Measurements from ENCODE around the gene TREML1. TPM values are rescaled to one million over a fixed set of nuclear protein-coding genes. Genes with fewer than 3 reads are reported as not detected.
A peak's percentile ranks its signal among the peaks of the same experiment; 100 is the strongest.

The TREML1 gene
- polyA plus RNA-seq, 4 donors = 0.07 to 0.16 TPM; not detected in 2

- Histone ChIP-seq H3K36me3 (ENCODE audit: control insufficient read depth in 3 of 3, insufficient read depth in 2 of 3, low read depth in 1 of 3, low read length in 3 of 3) (no peaks in the 10 kb centered on the region), H3K4me3 (ENCODE audit: low read depth in 1 of 3, low read length in 3 of 3) (no peak overlapping the region), H3K4me1 (ENCODE audit: control insufficient read depth in 3 of 3, insufficient read depth in 2 of 3, low read depth in 1 of 3, low read length in 2 of 3) (no peaks in the 10 kb centered on the region), H3K9me3 (ENCODE audit: control insufficient read depth in 2 of 2, insufficient read depth in 1 of 2, low read depth in 1 of 2, low read length in 1 of 2) (no peaks in the 10 kb centered on the region), H3K27ac (ENCODE audit: low read depth in 1 of 3, low read length in 2 of 3) (no peak overlapping the region), H3K27me3 (ENCODE audit: control insufficient read depth in 3 of 3, insufficient read depth in 3 of 3, low read length in 3 of 3) (peaks cover 0 to 14% (median 0%) of the 10 kb centered on the region in 3 donors)
- no peak for FAIRE-seq
- WGBS, 3 donors = 67 to 79% (median 68%) methylated on average over 2 of the region's 2 CpGs
- no peak for DNase-seq
Observed at GRCh38 chr6:41174610-41175009, 20.5 kb upstream of the TREML1 start.

GRCh38 chr6:41171908-41172307 lies 17.8 kb upstream of the TREML1 start:
- no peaks in the 10 kb centered on the region for H3K4me1 ChIP-seq (ENCODE audit: control insufficient read depth in 3 of 3, insufficient read depth in 2 of 3, low read depth in 1 of 3, low read length in 2 of 3)
- FAIRE-seq = no peak
- H3K4me3 ChIP-seq (ENCODE audit: low read depth in 1 of 3, low read length in 3 of 3) = no peak overlapping the region
- H3K9me3 ChIP-seq (ENCODE audit: control insufficient read depth in 2 of 2, insufficient read depth in 1 of 2, low read depth in 1 of 2, low read length in 1 of 2) = no peaks in the 10 kb centered on the region
- H3K27me3 ChIP-seq (ENCODE audit: control insufficient read depth in 3 of 3, insufficient read depth in 3 of 3, low read length in 3 of 3) = peaks cover 0 to 9% (median 0%) of the 10 kb centered on the region in 3 donors
- H3K36me3 ChIP-seq (ENCODE audit: control insufficient read depth in 3 of 3, insufficient read depth in 2 of 3, low read depth in 1 of 3, low read length in 3 of 3) = no peaks in the 10 kb centered on the region
- no peak for DNase-seq
- no peak overlapping the region for H3K27ac ChIP-seq (ENCODE audit: low read depth in 1 of 3, low read length in 2 of 3)
- WGBS, 3 donors = 34 to 57% (median 35%) methylated on average over 3 of the region's 3 CpGs

DNA sequence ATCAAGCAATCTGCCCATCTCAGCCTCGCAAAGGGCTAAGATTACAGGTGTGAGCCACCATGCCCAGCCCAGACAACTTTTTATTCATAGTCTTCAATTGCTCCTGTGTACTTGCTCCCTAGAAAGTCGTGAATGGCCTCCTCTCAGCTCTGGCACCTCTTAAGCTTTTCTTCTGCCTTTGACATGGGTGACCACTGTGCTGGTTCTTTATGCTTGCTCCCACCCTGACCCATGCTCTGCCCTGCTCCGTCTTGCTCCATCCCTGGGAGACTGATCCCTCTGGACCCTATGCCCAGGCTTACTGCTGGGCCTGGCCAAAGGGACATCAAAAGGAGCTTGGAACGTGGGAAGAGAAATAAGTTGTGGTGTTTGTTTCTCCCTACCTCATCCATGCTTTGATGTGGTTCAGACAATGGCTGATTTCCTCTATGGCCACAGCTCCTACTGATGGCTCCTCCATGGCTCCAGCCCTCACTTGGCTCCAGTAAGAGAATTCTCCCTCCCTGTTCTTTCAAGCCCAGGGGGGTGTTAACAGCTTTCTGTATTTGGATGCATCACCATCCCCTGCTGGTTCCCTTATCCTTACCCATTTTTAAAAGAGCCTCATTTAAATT lies 16.5 kb upstream of the TREML1 start:
- FAIRE-seq (no peak), DNase-seq (no peak)
- H3K27ac ChIP-seq (ENCODE audit: low read depth in 1 of 3, low read length in 2 of 3) = no peak overlapping the region
- no peaks in the 10 kb centered on the region for H3K36me3 ChIP-seq (ENCODE audit: control insufficient read depth in 3 of 3, insufficient read depth in 2 of 3, low read depth in 1 of 3, low read length in 3 of 3)
- no peak overlapping the region for H3K4me3 ChIP-seq (ENCODE audit: low read depth in 1 of 3, low read length in 3 of 3)
- H3K9me3 ChIP-seq (ENCODE audit: control insufficient read depth in 2 of 2, insufficient read depth in 1 of 2, low read depth in 1 of 2, low read length in 1 of 2) = no peaks in the 10 kb centered on the region
- H3K4me1 ChIP-seq (ENCODE audit: control insufficient read depth in 3 of 3, insufficient read depth in 2 of 3, low read depth in 1 of 3, low read length in 2 of 3) = no peaks in the 10 kb centered on the region
- H3K27me3 ChIP-seq (ENCODE audit: control insufficient read depth in 3 of 3, insufficient read depth in 3 of 3, low read length in 3 of 3) = peaks cover 0 to 5% (median 0%) of the 10 kb centered on the region in 3 donors
- WGBS, 3 donors = 55 to 64% (median 56%) methylated on average over 4 of the region's 4 CpGs

DNA sequence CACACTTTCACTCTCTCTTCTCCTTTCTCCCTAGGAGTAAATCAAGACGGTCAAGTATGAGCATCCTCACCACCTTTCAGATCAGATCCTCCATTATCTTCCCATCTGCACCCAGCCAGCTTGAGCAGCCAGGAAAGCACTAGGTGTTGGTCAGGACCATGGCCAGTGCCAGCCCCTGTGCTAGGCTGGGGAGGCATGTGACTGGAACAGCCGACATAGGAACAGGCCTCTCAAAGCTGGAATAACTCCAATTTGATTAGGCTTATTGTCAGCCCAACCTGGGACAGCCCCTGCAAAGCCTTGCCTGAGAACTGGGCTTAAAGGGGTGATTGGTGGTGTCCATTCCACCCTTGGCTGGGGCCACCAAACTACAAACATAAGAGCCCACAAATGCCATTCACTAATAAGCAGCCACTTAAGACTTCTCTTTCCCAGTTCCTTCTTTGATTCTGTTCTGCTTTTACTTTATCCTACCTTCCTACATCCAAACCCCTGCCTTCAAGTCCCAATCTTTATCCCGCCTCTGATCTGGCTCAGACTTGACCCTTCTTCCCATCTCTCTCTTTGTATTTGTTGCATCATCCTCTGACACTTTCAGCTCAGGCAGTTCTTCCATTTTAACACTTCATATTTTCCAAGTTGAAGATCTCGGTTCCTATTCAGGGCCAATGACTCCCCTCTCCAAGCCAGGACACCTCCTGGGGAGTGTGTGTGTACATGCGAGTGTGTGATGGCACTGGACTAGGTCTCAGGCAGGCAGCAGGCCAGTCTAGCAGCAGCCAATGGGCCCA lies 13.2 kb upstream of the TREML1 start:
- Histone ChIP-seq H3K27me3 (ENCODE audit: control insufficient read depth in 3 of 3, insufficient read depth in 3 of 3, low read length in 3 of 3) (peaks cover 0 to 3% (median 0%) of the 10 kb centered on the region in 3 donors), H3K9me3 (ENCODE audit: control insufficient read depth in 2 of 2, insufficient read depth in 1 of 2, low read depth in 1 of 2, low read length in 1 of 2) (no peaks in the 10 kb centered on the region), H3K4me3 (ENCODE audit: low read depth in 1 of 3, low read length in 3 of 3) (no peak overlapping the region), H3K36me3 (ENCODE audit: control insufficient read depth in 3 of 3, insufficient read depth in 2 of 3, low read depth in 1 of 3, low read length in 3 of 3) (no peaks in the 10 kb centered on the region), H3K4me1 (ENCODE audit: control insufficient read depth in 3 of 3, insufficient read depth in 2 of 3, low read depth in 1 of 3, low read length in 2 of 3) (no peaks in the 10 kb centered on the region), H3K27ac (ENCODE audit: low read depth in 1 of 3, low read length in 2 of 3) (no peak overlapping the region)
- WGBS, 3 donors = 64 to 70% (median 68%) methylated on average over 5 of the region's 5 CpGs
- no peak for FAIRE-seq
- DNase-seq = peak in 1 of 2 donors; percentile 27

- H3K9me3 ChIP-seq (ENCODE audit: control insufficient read depth in 2 of 2, insufficient read depth in 1 of 2, low read depth in 1 of 2, low read length in 1 of 2) = no peaks in the 10 kb centered on the region
- no peak for DNase-seq
- H3K4me1 ChIP-seq (ENCODE audit: control insufficient read depth in 3 of 3, insufficient read depth in 2 of 3, low read depth in 1 of 3, low read length in 2 of 3) = no peaks in the 10 kb centered on the region
- no peak for FAIRE-seq
- H3K36me3 ChIP-seq (ENCODE audit: control insufficient read depth in 3 of 3, insufficient read depth in 2 of 3, low read depth in 1 of 3, low read length in 3 of 3) = no peaks in the 10 kb centered on the region
- H3K27ac ChIP-seq (ENCODE audit: low read depth in 1 of 3, low read length in 2 of 3) = no peak overlapping the region
- H3K4me3 ChIP-seq (ENCODE audit: low read depth in 1 of 3, low read length in 3 of 3) = no peak overlapping the region
- peaks cover 0 to 3% (median 0%) of the 10 kb centered on the region in 3 donors for H3K27me3 ChIP-seq (ENCODE audit: control insufficient read depth in 3 of 3, insufficient read depth in 3 of 3, low read length in 3 of 3)
- 75 to 90% (median 87%) methylated on average over 4 of the region's 4 CpGs for WGBS, 3 donors
Observed at GRCh38 chr6:41164551-41165120, 10.5 kb upstream of the TREML1 start.

DNA sequence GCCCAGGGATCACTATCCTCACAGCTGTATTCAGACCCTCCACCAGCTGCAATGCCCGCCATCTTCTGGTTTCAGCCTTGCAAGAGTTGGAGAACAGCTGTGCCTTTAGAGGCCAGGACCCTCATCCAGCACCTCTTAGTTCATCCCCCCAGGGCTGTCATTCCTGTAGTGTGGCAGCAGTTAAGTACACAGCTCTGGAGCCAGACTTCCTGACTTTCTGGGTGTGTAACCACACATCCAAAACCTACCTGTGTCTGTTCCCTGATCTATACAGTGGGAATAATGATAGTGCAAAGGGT lies 9.2 kb upstream of the TREML1 start:
- no peak overlapping the region for H3K4me3 ChIP-seq (ENCODE audit: low read depth in 1 of 3, low read length in 3 of 3)
- peaks cover 0 to 3% (median 0%) of the 10 kb centered on the region in 3 donors for H3K27me3 ChIP-seq (ENCODE audit: control insufficient read depth in 3 of 3, insufficient read depth in 3 of 3, low read length in 3 of 3)
- H3K4me1 ChIP-seq (ENCODE audit: control insufficient read depth in 3 of 3, insufficient read depth in 2 of 3, low read depth in 1 of 3, low read length in 2 of 3) = no peaks in the 10 kb centered on the region
- FAIRE-seq (no peak), DNase-seq (no peak)
- 86 to 94% (median 89%) methylated on average over 1 of the region's 1 CpG for WGBS, 3 donors
- H3K27ac ChIP-seq (ENCODE audit: low read depth in 1 of 3, low read length in 2 of 3) = no peak overlapping the region
- H3K9me3 ChIP-seq (ENCODE audit: control insufficient read depth in 2 of 2, insufficient read depth in 1 of 2, low read depth in 1 of 2, low read length in 1 of 2) = no peaks in the 10 kb centered on the region
- H3K36me3 ChIP-seq (ENCODE audit: control insufficient read depth in 3 of 3, insufficient read depth in 2 of 3, low read depth in 1 of 3, low read length in 3 of 3) = no peaks in the 10 kb centered on the region

GRCh38 chr6:41162687-41163418 lies 8.7 kb upstream of the TREML1 start, which contains the start of gene TREM2:
Gene TREM2, minus strand, starts transcription at chr6:41163116. Its CDS starts 34 bp downstream, at chr6:41163082.
- Histone ChIP-seq H3K4me3 (ENCODE audit: low read depth in 1 of 3, low read length in 3 of 3) (no peak within 1 kb of the TSS), H3K27me3 (ENCODE audit: control insufficient read depth in 3 of 3, insufficient read depth in 3 of 3, low read length in 3 of 3) (peaks cover 0 to 3% (median 0%) of the 10 kb centered on the region in 3 donors), H3K27ac (ENCODE audit: low read depth in 1 of 3, low read length in 2 of 3) (no peak within 1 kb of the TSS), H3K9me3 (ENCODE audit: control insufficient read depth in 2 of 2, insufficient read depth in 1 of 2, low read depth in 1 of 2, low read length in 1 of 2) (no peaks in the 10 kb centered on the region), H3K4me1 (ENCODE audit: control insufficient read depth in 3 of 3, insufficient read depth in 2 of 3, low read depth in 1 of 3, low read length in 2 of 3) (no peaks in the 10 kb centered on the region), H3K36me3 (ENCODE audit: control insufficient read depth in 3 of 3, insufficient read depth in 2 of 3, low read depth in 1 of 3, low read length in 3 of 3) (no peaks in the 10 kb centered on the region)
- DNase-seq = no peak
- 80 to 84% (median 83%) methylated on average over 10 of the region's 10 CpGs for WGBS, 3 donors
- FAIRE-seq = no peak

GRCh38 chr6:41161851-41162552 lies 7.9 kb upstream of the TREML1 start:
- no peak for FAIRE-seq
- Histone ChIP-seq H3K27ac (ENCODE audit: low read depth in 1 of 3, low read length in 2 of 3) (no peak overlapping the region), H3K4me1 (ENCODE audit: control insufficient read depth in 3 of 3, insufficient read depth in 2 of 3, low read depth in 1 of 3, low read length in 2 of 3) (no peaks in the 10 kb centered on the region), H3K4me3 (ENCODE audit: low read depth in 1 of 3, low read length in 3 of 3) (no peak overlapping the region), H3K27me3 (ENCODE audit: control insufficient read depth in 3 of 3, insufficient read depth in 3 of 3, low read length in 3 of 3) (no peaks in the 10 kb centered on the region), H3K36me3 (ENCODE audit: control insufficient read depth in 3 of 3, insufficient read depth in 2 of 3, low read depth in 1 of 3, low read length in 3 of 3) (no peaks in the 10 kb centered on the region), H3K9me3 (ENCODE audit: control insufficient read depth in 2 of 2, insufficient read depth in 1 of 2, low read depth in 1 of 2, low read length in 1 of 2) (no peaks in the 10 kb centered on the region)
- 62 to 75% (median 62%) methylated on average over 13 of the region's 13 CpGs for WGBS, 3 donors
- DNase-seq = no peak
